MM.1S (cell line): Measurements from ENCODE around the gene ADAMTSL3.

Experiments
- DNase-seq: peaks from one replicate; pipeline ENCODE4 v3.0.0-alpha.2; 2015
- H2AFZ ChIP-seq: fragments of 300-600 bp; sonication (generic); 2 replicates; pipeline ENCODE4 v1.6.0; 2016; ENCODE audit warnings: antibody characterized with exemption, low read length
- H3F3A ChIP-seq: fragments of 300-600 bp; sonication (generic); 2 replicates; pipeline ENCODE4 v1.6.1; 2016; ENCODE audit warnings: mild to moderate bottlenecking, antibody characterized with exemption, low read length, moderate library complexity, mixed read lengths; ENCODE audit not compliant: insufficient read depth
- H3K27ac ChIP-seq: fragments of 300-600 bp; sonication (generic); 2 replicates; pipeline ENCODE4 v1.5.1; 2016; ENCODE audit warnings: mild to moderate bottlenecking, low read length
- H3K27me3 ChIP-seq: fragments of 300-600 bp; sonication (generic); replicated peaks from 2 replicates; pipeline ENCODE4 v1.6.0; 2016; ENCODE audit warnings: low read length; ENCODE audit not compliant: insufficient read depth
- H3K36me3 ChIP-seq: fragments of 300-600 bp; sonication (generic); replicated peaks from 2 replicates; pipeline ENCODE4 v1.6.1; 2016; ENCODE audit warnings: mild to moderate bottlenecking, low read length, mixed read lengths; ENCODE audit not compliant: insufficient read depth
- H3K4me1 ChIP-seq: fragments of 300-600 bp; sonication (generic); 2 replicates; pipeline ENCODE4 v1.6.1; 2016; ENCODE audit warnings: low read length, mixed read lengths
- H3K4me2 ChIP-seq: fragments of 300-600 bp; sonication (generic); 2 replicates; pipeline ENCODE4 v1.6.0; 2016; ENCODE audit warnings: low read depth, low read length
- H3K4me3 ChIP-seq: fragments of 300-600 bp; sonication (generic); 2 replicates; pipeline ENCODE4 v1.5.1; 2016; ENCODE audit warnings: low read length, mixed read lengths
- H3K79me2 ChIP-seq: fragments of 300-600 bp; sonication (generic); 2 replicates; pipeline ENCODE4 v1.6.1; 2016; ENCODE audit warnings: mixed run types, low read length, mixed read lengths
- H3K9ac ChIP-seq: fragments of 300-600 bp; sonication (generic); 2 replicates; pipeline ENCODE4 v1.6.1; 2016; ENCODE audit warnings: low read length, mixed read lengths
- H3K9me2 ChIP-seq: fragments of 300-600 bp; sonication (generic); replicated peaks from 2 replicates; pipeline ENCODE4 v1.6.1; 2016; ENCODE audit warnings: mild to moderate bottlenecking, low read length, mixed read lengths; ENCODE audit not compliant: insufficient read depth
- H3K9me3 ChIP-seq: fragments of 300-600 bp; sonication (generic); replicated peaks from 2 replicates; pipeline ENCODE4 v1.6.1; 2016; ENCODE audit warnings: mild to moderate bottlenecking, low read length, mixed read lengths; ENCODE audit not compliant: insufficient read depth
- H4K20me1 ChIP-seq: fragments of 300-600 bp; sonication (generic); 2 replicates; pipeline ENCODE4 v1.6.1; 2016; ENCODE audit warnings: mild to moderate bottlenecking, low read length, moderate library complexity, mixed read lengths; ENCODE audit not compliant: insufficient read depth
- EZH2 ChIP-seq: fragments of 300-600 bp; sonication (generic); optimal IDR thresholded peaks from 2 replicates; pipeline ENCODE3; 2017; ENCODE audit warnings: low read depth, mild to moderate bottlenecking, antibody characterized with exemption, low read length, mixed read lengths
- EZH2phosphoT487 ChIP-seq: fragments of 300-600 bp; sonication (generic); IDR thresholded peaks from 2 replicates; pipeline ENCODE4 v1.6.1; 2018; ENCODE audit warnings: antibody characterized with exemption, low read length
- TF ChIP-seq, protein P1 (sequence below): fragments of 300-600 bp; sonication (generic); IDR thresholded peaks from 2 replicates; pipeline ENCODE4 v1.5.1; 2016; ENCODE audit warnings: antibody characterized with exemption, low read length, mixed read lengths

The ADAMTSL3 gene

GRCh38 chr15:83866692-83867091 is 212.8 kb downstream of the ADAMTSL3 start:
- H3K79me2 ChIP-seq: no peaks in the 10 kb centered on the region

DNA sequence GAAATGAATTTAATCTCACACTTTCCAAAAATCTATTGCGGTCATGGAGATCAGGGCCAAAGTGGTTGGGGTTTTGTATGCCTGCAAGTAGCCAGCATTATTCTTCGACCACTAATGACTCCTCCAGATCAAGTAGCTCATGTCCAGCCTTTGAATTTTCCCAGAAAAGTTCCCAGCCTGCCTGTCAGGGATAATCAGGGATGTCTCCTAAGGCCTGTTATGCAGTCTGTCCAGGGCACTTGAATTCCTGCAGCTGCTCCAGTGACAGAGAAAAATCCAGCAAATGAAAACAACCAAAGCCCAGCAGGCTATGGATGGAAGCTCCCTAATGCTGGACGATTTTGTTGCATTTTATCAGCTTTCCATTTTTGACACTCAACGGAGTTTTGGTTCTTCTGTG is 215.4 kb downstream of the ADAMTSL3 start:
- H2AFZ ChIP-seq: no peak overlapping the region
- no peaks in the 10 kb centered on the region for H3K4me1 ChIP-seq
- no peaks in the 10 kb centered on the region for H3K9me3 ChIP-seq
- DNase-seq: no peak
- H4K20me1 ChIP-seq: no peaks in the 10 kb centered on the region
- H3K4me3 ChIP-seq: no peak overlapping the region
- no peak overlapping the region for H3K4me2 ChIP-seq
- no peak overlapping the region for H3K9ac ChIP-seq
- TF ChIP-seq EZH2 (no peak), EZH2phosphoT487 (no peak)
- TF ChIP-seq, protein P1, sequence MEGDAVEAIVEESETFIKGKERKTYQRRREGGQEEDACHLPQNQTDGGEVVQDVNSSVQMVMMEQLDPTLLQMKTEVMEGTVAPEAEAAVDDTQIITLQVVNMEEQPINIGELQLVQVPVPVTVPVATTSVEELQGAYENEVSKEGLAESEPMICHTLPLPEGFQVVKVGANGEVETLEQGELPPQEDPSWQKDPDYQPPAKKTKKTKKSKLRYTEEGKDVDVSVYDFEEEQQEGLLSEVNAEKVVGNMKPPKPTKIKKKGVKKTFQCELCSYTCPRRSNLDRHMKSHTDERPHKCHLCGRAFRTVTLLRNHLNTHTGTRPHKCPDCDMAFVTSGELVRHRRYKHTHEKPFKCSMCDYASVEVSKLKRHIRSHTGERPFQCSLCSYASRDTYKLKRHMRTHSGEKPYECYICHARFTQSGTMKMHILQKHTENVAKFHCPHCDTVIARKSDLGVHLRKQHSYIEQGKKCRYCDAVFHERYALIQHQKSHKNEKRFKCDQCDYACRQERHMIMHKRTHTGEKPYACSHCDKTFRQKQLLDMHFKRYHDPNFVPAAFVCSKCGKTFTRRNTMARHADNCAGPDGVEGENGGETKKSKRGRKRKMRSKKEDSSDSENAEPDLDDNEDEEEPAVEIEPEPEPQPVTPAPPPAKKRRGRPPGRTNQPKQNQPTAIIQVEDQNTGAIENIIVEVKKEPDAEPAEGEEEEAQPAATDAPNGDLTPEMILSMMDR: no peak
- no peaks in the 10 kb centered on the region for H3K9me2 ChIP-seq
- no peaks in the 10 kb centered on the region for H3K27me3 ChIP-seq
- no peaks in the 10 kb centered on the region for H3K79me2 ChIP-seq
- H3K27ac ChIP-seq: no peak overlapping the region
- H3K36me3 ChIP-seq: no peaks in the 10 kb centered on the region
- H3F3A ChIP-seq: no peaks in the 10 kb centered on the region

More at GRCh38 chr15:83866692-83867091, 212.8 kb downstream of the ADAMTSL3 start:
- no peaks in the 10 kb centered on the region for H3K9me2 ChIP-seq
- H4K20me1 ChIP-seq: no peaks in the 10 kb centered on the region
- no peak overlapping the region for H2AFZ ChIP-seq
- no peaks in the 10 kb centered on the region for H3K9me3 ChIP-seq
- H3F3A ChIP-seq: no peaks in the 10 kb centered on the region
- DNase-seq: no peak
- no peak overlapping the region for H3K27ac ChIP-seq
- no peaks in the 10 kb centered on the region for H3K36me3 ChIP-seq
- H3K4me2 ChIP-seq: no peak overlapping the region
- TF ChIP-seq EZH2phosphoT487 (no peak), EZH2 (no peak)
- TF ChIP-seq, protein P1: no peak
- H3K4me3 ChIP-seq: no peak overlapping the region
- H3K27me3 ChIP-seq: no peaks in the 10 kb centered on the region
- no peak overlapping the region for H3K9ac ChIP-seq
- no peaks in the 10 kb centered on the region for H3K4me1 ChIP-seq

DNA sequence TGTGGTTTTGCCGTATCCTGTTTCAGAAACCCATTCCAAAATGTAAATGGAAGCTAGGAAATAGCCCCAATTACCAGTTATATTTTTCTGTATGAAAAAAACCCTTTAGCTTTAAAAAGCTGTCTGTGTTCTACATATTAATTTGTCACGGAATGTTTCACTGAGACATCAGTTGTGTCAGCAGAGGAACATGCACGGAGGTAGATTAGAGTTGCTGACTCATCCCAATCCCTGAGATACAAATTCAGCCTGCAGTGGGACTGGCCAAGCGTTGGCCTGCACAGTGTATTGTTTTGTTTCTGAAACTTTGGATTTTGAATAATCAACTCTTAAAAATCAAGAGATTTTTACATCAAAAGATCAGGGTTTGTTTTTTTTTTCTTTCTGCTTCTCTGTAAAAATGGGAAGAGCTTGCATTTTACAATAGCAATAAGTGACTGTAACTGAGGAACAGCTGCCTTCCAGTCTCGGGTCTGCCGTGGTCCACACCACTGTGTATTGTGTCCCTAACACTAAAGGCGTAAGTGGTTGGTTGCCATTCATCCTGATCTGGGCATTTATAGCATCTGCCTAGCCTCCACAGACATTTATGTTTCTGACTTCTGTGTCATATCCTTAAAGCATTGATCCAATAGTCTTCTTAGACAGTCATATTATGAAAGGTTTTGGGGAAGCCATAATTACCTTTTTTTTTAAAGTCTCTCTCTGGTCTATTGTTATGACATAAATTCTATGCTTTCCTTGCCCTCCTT is 218.1 kb downstream of the ADAMTSL3 start:
- no peak overlapping the region for H3K27ac ChIP-seq
- TF ChIP-seq, protein P1: no peak
- TF ChIP-seq EZH2phosphoT487 (no peak), EZH2 (no peak)
- no peaks in the 10 kb centered on the region for H3K36me3 ChIP-seq
- DNase-seq: no peak
- H3F3A ChIP-seq: no peaks in the 10 kb centered on the region
- H3K4me2 ChIP-seq: no peak overlapping the region
- no peak overlapping the region for H3K4me3 ChIP-seq
- no peaks in the 10 kb centered on the region for H3K27me3 ChIP-seq
- H3K9me2 ChIP-seq: no peaks in the 10 kb centered on the region
- H3K4me1 ChIP-seq: no peaks in the 10 kb centered on the region
- no peaks in the 10 kb centered on the region for H4K20me1 ChIP-seq
- no peak overlapping the region for H3K9ac ChIP-seq
- H3K79me2 ChIP-seq: no peaks in the 10 kb centered on the region
- no peak overlapping the region for H2AFZ ChIP-seq
- no peaks in the 10 kb centered on the region for H3K9me3 ChIP-seq
